ENCODE results near the gene CACUL1. TPM values are rescaled to one million over a fixed set of nuclear protein-coding genes. Genes with fewer than 3 reads are reported as not detected.
"Not testable (repeated sequence)": the region's sequence is repeated elsewhere in the genome, so short reads cannot be mapped to it uniquely, and the experiment has no call there.

Gene CACUL1
- total RNA-seq, 1 donor from 2014 or later = 64.5 TPM

GRCh38 chr10:118799777-118800176 lies 45.0 kb upstream of the CACUL1 start:
- Mint-ChIP-seq H3K36me3 (ENCODE audit: unreplicated experiment) (peaks cover 5% of the 10 kb centered on the region), H3K4me3 (ENCODE audit: unreplicated experiment) (no peak overlapping the region), H3K27ac (ENCODE audit: unreplicated experiment) (no peak overlapping the region), H3K9me3 (ENCODE audit: unreplicated experiment) (peaks cover 7% of the 10 kb centered on the region), H3K27me3 (ENCODE audit: unreplicated experiment) (no peaks in the 10 kb centered on the region), H3K4me1 (ENCODE audit: low read depth, unreplicated experiment) (no peaks in the 10 kb centered on the region)
- TF ChIP-seq CTCF (IDR thresholded peaks at IDR 0.05; ENCODE audit: partially characterized antibody, unreplicated experiment) = no peak
- DNase-seq = no peak

DNA sequence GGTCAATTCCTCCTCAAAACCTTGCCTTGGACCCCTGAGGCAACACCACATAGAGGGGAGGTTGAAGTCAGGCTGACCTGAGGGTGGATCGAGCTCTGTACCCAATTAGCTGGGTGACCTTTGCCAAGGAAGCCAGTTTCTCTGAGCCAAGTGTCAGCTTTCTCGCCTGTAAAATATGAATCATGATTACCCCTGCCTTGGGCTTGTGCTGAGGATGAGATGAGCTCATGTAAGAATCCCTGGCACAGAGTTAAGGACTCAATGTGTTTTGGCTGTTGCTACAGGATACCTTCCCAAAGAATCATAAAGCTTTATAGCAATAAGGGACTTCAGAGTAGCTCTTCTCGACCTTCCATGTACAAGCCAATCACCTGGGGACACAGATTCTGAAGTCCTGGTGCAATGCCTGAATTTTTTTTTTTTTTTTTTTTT lies 43.5 kb upstream of the CACUL1 start:
- no peak overlapping the region for H3K4me3 Mint-ChIP-seq (ENCODE audit: unreplicated experiment)
- no peaks in the 10 kb centered on the region for H3K27me3 Mint-ChIP-seq (ENCODE audit: unreplicated experiment)
- no peak overlapping the region for H3K27ac Mint-ChIP-seq (ENCODE audit: unreplicated experiment)
- peaks cover 5% of the 10 kb centered on the region for H3K36me3 Mint-ChIP-seq (ENCODE audit: unreplicated experiment)
- H3K9me3 Mint-ChIP-seq (ENCODE audit: unreplicated experiment) = peaks cover 8% of the 10 kb centered on the region
- H3K4me1 Mint-ChIP-seq (ENCODE audit: low read depth, unreplicated experiment) = no peaks in the 10 kb centered on the region
- DNase-seq = no peak
- no peak for TF ChIP-seq CTCF (IDR thresholded peaks at IDR 0.05; ENCODE audit: partially characterized antibody, unreplicated experiment)

DNA sequence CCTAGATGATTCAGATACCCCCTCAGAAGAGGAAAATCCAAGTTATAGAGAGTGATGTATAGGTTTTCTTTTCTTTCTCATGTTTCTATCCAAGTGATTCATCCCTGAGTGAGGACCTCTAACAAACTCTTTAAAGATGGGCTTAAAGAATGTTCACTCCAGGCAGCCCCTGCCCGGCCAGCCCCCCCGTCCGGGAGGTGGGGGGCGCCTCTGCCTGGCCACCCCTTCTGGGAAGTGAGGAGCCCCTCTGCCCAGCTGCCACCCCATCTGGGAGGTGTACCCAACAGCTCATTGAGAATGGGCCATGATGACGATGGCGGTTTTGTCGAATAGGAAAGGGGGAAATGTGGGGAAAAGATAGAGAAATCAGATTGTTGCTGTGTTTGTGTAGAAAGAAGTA lies 40.2 kb upstream of the CACUL1 start:
- not testable (repeated sequence) for H3K4me1 Mint-ChIP-seq (ENCODE audit: low read depth, unreplicated experiment); H3K9me3 Mint-ChIP-seq (ENCODE audit: unreplicated experiment); H3K27me3 Mint-ChIP-seq (ENCODE audit: unreplicated experiment); DNase-seq; H3K36me3 Mint-ChIP-seq (ENCODE audit: unreplicated experiment); H3K4me3 Mint-ChIP-seq (ENCODE audit: unreplicated experiment); H3K27ac Mint-ChIP-seq (ENCODE audit: unreplicated experiment)

DNA sequence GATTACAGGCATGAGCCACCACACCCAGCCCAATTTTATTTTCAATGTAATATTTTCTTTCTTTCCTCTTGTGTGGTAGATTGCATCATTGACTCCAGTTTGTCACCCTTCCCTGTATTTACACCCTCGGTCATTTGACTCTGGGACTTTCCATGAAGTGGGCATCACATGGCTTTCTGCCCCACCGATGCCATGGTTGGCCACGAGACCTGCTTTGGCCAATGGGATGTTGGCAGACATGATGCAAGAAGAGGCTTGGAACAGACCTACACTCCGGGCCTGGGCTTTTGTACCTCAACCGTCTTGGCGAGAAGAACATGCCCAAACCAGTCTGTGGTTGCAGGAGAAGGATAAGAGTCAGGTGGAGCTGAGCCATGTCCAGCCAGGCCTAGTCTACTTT lies 38.8 kb upstream of the CACUL1 start:
- Mint-ChIP-seq H3K36me3 (ENCODE audit: unreplicated experiment) (peaks cover 5% of the 10 kb centered on the region), H3K9me3 (ENCODE audit: unreplicated experiment) (peaks cover 6% of the 10 kb centered on the region), H3K4me3 (ENCODE audit: unreplicated experiment) (no peak overlapping the region), H3K4me1 (ENCODE audit: low read depth, unreplicated experiment) (no peaks in the 10 kb centered on the region), H3K27me3 (ENCODE audit: unreplicated experiment) (no peaks in the 10 kb centered on the region), H3K27ac (ENCODE audit: unreplicated experiment) (no peak overlapping the region)
- DNase-seq = no peak
- TF ChIP-seq CTCF (IDR thresholded peaks at IDR 0.05; ENCODE audit: partially characterized antibody, unreplicated experiment) = no peak

GRCh38 chr10:118792526-118792925 lies 37.8 kb upstream of the CACUL1 start:
- Mint-ChIP-seq H3K9me3 (ENCODE audit: unreplicated experiment) (peaks cover 6% of the 10 kb centered on the region), H3K4me3 (ENCODE audit: unreplicated experiment) (no peak overlapping the region), H3K36me3 (ENCODE audit: unreplicated experiment) (no peaks in the 10 kb centered on the region), H3K4me1 (ENCODE audit: low read depth, unreplicated experiment) (no peaks in the 10 kb centered on the region), H3K27ac (ENCODE audit: unreplicated experiment) (no peak overlapping the region), H3K27me3 (ENCODE audit: unreplicated experiment) (no peaks in the 10 kb centered on the region)
- no peak for DNase-seq
- no peak for TF ChIP-seq CTCF (IDR thresholded peaks at IDR 0.05; ENCODE audit: partially characterized antibody, unreplicated experiment)

- H3K27ac Mint-ChIP-seq (ENCODE audit: unreplicated experiment) = no peak overlapping the region
- H3K4me3 Mint-ChIP-seq (ENCODE audit: unreplicated experiment) = no peak overlapping the region
- no peaks in the 10 kb centered on the region for H3K4me1 Mint-ChIP-seq (ENCODE audit: low read depth, unreplicated experiment)
- H3K36me3 Mint-ChIP-seq (ENCODE audit: unreplicated experiment) = no peaks in the 10 kb centered on the region
- no peaks in the 10 kb centered on the region for H3K27me3 Mint-ChIP-seq (ENCODE audit: unreplicated experiment)
- DNase-seq = no peak
- no peak for TF ChIP-seq CTCF (IDR thresholded peaks at IDR 0.05; ENCODE audit: partially characterized antibody, unreplicated experiment)
- H3K9me3 Mint-ChIP-seq (ENCODE audit: unreplicated experiment) = peaks cover 1% of the 10 kb centered on the region
Observed at GRCh38 chr10:118790058-118790457, 35.3 kb upstream of the CACUL1 start.

All from glutamatergic neuron (in vitro differentiated cells).